GM12892 (cell line): ENCODE results near the gene OSR1.
A peak's percentile ranks its signal among the peaks of the same experiment; 100 is the strongest.

Experiments
- DNase-seq: peaks from one replicate; pipeline ENCODE4 v3.0.0; 2011; ENCODE audit not compliant: insufficient read length
- FAIRE-seq: peaks from 2 replicates; lab custom pipeline; 2011; peaks lifted over from hg19 to GRCh38; lab: Jason Lieb, UNC
- POLR2A ChIP-seq: IDR thresholded peaks from 2 replicates; pipeline ENCODE4 v1.6.1; 2011; ENCODE audit warnings: low read depth, low read length, control low read depth
- POLR2AphosphoS5 ChIP-seq: IDR thresholded peaks from 2 replicates; pipeline ENCODE4 v1.6.1; 2011; ENCODE audit warnings: low read depth, low read length, control low read depth
- TAF1 ChIP-seq: IDR thresholded peaks from 2 replicates; pipeline ENCODE4 v1.6.1; 2011; ENCODE audit warnings: low read depth, mild to moderate bottlenecking, control low read depth, low read length, borderline replicate concordance

Gene OSR1

DNA sequence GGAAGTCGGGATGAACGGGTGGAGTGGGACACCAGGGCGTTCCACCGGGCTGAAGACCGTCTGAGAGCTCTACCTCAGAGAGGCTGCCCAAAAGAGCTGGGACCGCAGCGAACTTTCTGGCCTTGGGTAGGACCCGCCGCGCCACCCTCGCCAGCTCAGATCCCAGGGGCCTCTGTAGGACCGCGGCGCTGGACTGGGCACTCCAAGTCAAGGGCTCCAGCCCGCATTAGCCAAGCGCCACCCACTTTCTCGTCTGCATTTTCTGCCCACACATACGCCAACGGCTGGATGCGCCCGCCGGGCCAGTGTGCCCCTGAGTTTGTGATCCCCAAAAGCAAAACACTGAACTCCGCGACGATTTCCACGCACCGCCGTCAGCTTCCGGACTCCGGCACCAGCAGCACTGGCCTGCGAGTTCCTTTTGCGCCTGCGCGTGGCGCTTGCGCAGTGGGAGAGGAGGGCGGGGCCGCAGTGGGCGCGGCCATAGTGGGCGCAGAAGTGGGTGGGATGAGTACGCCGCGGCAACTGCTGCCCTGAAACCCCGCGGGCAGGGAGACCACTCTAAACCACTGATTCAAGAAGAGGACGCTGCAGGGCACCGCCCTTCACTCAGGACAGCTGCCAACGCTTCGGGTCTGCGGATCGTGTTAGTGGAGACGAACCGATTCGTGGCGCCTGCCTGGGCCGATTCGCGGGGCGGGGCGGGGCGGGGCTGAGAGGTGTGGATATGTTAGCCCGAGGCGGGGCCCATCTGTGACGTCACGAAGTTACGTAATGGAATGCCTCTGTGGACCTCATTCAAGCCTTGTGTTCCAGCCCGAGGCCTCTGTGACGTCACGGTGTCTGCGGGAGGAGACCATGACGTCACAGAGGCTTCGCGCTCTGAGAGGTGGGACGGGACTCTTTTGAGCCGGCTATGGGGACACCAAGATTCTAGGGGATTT lies 10.5 kb downstream of the OSR1 start:
- FAIRE-seq: peak; percentile 99

DNA sequence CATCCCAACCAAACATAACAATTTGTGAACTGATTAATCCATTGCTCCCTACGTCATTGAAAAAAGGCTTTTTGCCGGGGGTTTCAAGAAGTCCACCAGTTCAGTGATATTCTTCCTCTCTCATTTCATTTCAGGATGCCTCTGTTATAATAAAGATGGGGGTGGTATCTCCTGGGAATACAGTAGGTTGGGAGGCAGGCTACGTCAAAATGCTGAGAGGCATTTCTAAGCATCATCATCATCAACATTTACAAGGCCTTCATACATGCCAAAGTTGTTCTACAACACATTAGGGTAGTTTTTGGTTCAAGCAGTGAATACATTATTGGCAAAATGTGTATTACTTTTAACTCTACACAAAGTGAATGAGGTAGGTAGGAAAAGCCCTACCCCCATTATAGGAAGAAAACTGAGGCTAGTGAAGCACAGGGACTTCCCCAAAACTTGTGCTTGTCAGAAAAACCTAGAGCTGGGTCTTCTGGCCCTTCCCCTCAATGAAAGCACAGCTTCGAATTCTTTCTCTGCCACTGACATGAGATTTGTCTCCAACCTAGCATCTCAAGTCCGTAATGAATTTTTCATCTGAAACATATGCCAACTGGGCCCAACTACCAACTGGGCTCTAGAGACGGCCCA lies 11.3 kb downstream of the OSR1 start:
- FAIRE-seq: no peak
- no peak for DNase-seq
- TF ChIP-seq POLR2AphosphoS5 (no peak), TAF1 (no peak), POLR2A (no peak)

More for the DNA sequence above, 10.5 kb downstream of the OSR1 start:
- TF ChIP-seq TAF1: peak; percentile 73; the same call in 1 of the 2 replicates
- peak; percentile 94 for TF ChIP-seq POLR2A
- peak; percentile 95 for TF ChIP-seq POLR2AphosphoS5
- DNase-seq: peak; percentile 93

DNA sequence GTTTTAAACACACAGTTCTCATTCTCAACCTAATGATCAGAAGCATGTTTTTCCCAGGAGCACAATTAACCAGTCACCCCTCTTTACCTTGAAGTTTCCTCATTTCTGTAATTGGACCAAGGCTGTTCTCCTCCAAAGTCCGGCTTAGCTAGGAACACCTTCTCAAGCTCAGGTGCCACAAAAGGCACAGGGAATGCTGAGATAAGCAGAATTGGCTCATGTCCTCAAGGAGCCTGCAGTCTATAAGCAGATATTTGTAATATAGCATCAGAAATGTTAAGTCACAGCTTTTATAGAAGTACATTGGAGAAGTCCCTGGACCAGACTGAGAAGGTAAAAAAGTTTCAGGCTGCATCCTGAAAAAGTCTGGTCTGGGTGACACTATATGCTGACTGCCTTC lies 20.7 kb downstream of the OSR1 start:
- DNase-seq (no peak), FAIRE-seq (no peak)
- TF ChIP-seq POLR2AphosphoS5 (no peak), POLR2A (no peak), TAF1 (no peak)

DNA sequence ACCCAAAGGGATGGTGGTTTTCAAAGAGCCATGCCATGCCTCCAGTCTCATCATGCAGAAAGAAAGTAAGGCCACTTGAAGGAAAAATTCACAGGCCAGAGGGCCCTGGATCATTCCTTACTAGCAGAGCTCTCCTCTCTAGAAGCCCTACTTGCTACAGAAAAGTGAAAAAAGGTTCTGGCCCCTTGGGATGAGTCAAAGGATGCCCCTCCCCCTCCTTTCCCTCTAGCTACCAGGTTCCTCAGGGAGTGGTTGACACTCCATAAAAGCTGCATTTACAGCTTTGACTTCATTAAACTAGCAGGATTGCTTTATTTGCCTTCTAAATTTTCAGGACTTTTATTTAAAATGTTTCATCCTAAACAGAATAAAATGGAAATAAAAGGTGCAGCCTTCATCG lies 21.2 kb downstream of the OSR1 start:
- DNase-seq: no peak
- no peak for FAIRE-seq
- no peak for TF ChIP-seq POLR2A
- no peak for TF ChIP-seq POLR2AphosphoS5
- TF ChIP-seq TAF1: no peak

DNA sequence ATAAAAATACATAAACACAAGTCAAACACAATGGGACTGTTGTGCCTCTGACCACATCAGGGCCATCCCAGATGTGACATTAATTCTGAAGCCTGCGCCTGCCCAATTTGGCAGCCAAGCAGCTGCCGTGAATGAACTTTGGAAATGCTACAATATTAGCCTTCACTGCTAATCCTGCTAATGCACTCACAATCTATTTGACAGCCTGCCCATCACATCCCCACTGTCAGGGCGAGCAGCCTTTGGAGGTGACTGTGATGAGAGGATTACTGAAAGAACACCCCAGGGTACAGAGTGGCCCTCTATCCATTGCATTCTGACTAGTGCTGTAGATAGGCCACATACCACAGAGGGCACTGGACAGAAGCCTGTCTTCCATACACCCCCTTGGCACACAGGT lies 21.6 kb downstream of the OSR1 start:
- DNase-seq (no peak), FAIRE-seq (no peak)
- no peak for TF ChIP-seq POLR2A
- no peak for TF ChIP-seq POLR2AphosphoS5
- no peak for TF ChIP-seq TAF1

DNA sequence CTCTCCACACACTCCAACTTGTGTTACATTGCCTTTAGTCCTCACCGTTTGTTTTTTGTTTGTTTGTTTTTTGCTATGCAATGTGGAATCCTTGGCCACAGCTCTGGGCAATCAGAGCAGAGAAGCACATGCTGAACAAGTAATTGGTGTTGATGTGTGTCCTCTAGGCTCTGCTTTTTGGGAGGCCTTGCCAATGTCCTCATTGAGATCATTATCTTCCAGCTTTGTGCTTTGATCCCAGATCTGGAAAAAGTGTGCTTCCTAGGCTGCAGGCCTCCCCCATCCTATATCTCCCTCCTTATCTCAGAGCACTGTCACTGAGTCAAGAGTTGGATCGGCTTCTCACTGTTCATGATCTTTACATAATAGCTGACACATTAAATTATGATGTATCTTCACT lies 25.9 kb downstream of the OSR1 start:
- no peak for DNase-seq
- TF ChIP-seq POLR2A (no peak), TAF1 (no peak), POLR2AphosphoS5 (no peak)
- no peak for FAIRE-seq

DNA sequence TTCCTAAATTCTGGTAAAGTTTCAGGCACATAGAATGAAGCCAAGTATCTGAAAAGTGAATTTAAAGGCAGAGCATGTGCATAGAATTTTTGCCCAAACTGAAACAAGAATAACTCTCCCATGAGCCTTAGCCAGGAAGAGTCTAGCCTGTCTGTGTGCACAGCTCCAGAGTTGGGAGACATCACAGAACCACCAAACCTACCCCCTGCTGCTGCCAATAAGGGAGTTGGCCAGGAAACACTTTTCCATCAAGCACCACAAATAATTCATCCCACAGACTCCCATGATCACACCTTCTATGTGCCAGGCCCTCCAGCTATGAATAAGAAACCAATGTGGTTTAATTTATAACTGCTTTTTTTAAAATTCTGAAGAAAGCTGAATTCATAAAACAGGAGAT lies 27.0 kb downstream of the OSR1 start:
- DNase-seq (no peak), FAIRE-seq (no peak)
- TF ChIP-seq POLR2AphosphoS5 (no peak), POLR2A (no peak), TAF1 (no peak)

DNA sequence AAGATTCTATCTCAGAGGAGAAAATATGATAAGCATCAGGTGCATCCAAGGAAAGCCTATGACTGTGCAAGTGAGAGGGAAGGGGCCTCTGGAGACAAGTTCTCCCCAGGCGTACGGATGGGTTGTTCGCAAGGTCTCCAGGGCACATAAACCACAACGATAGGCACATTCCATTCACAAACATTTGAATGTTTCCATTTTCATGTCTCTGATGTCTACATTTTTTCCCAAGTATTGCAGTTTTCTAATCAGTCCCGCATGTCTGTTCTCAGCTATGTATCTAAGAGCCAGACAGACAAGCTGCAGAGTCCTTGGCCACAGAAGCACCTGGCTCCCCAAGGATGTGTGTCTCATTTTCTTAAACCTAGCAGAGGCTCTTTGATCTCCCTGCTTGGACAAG lies 28.0 kb downstream of the OSR1 start:
- TF ChIP-seq POLR2A: no peak
- FAIRE-seq (no peak), DNase-seq (no peak)

DNA sequence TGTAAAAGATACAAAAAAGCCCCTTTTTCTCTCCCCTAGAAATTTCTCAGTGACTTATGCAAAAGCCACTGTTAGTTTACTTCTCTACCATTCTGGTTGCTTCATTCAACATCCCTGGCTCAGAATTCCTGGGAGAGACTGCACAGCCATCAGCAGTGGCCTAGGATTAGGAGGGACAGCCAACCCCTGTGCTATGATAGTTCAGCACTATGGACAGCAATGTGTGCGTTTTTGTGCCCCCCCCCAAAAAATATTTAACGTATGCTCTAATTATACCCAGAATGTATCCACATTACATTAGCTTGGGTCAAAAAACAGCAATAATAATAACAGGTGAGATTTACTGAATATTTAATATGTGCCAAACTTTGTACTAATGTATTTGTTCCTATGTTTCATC lies 29.0 kb downstream of the OSR1 start:
- FAIRE-seq: no peak
- no peak for DNase-seq
- TF ChIP-seq POLR2A (no peak), POLR2AphosphoS5 (no peak)

DNA sequence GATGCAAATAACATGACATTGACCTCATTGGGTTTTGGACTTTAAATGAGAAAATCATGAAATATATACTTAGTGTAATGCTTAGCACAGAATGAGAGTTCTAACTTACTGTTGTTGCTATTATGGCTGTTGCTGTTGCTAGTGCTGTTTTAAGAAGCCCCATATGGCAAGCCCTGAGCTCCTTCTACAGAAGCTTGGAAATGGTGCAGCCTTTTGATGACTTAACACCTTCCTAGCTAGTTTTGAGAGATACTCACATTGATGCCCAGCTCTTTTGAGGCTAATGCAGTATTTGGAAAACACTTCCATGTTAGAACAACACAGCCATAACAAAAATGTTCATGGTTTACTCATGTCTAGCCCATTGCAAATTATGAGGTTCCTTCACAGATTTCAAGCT lies 30.9 kb downstream of the OSR1 start:
- FAIRE-seq (no peak), DNase-seq (no peak)
- TF ChIP-seq POLR2A: no peak
- no peak for TF ChIP-seq TAF1
- no peak for TF ChIP-seq POLR2AphosphoS5

DNA sequence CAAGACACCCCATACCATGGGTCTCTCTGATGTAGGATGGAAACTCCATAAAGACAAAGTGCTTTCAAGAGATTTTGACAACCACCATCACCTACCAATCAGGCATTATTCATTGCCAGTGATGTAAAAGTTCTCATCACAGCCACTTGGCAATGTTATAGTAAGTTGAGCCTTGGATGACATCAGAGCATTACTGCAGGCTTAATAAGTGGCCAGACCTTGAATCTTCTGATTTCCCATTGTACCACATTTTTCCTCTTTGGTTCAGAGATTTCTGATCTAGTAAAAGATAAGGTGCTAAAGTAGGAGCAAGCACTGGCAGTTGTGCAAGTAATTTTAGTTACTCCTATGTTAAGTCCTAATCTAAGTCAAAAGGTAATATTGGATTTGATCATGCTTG lies 36.5 kb downstream of the OSR1 start:
- FAIRE-seq: no peak
- TF ChIP-seq POLR2A: no peak
- no peak for DNase-seq

DNA sequence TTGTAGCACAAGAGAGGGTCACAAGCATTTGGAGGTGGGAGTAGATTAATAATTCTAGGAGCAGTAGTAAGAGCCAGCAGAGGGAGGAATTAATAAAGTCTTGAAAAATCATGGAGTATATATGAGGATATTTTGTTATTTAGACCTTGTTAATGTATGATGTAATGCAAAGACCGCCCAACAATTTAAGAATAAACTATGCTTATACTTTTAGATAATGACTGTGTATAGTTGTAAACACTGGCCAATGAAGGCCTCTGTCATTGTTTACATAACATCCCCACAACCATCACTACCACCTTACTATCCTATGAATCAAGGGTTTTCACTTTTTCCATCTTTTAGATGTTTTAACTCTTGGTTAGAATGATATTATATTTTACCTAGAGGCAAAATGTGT lies 37.6 kb downstream of the OSR1 start:
- DNase-seq (no peak), FAIRE-seq (no peak)
- TF ChIP-seq POLR2AphosphoS5: no peak
- TF ChIP-seq POLR2A: no peak
- no peak for TF ChIP-seq TAF1
